ENCODE results near the gene ZNF343. TPM values are rescaled to one million over a fixed set of nuclear protein-coding genes. Genes with fewer than 3 reads are reported as not detected.
A peak's percentile ranks its signal among the peaks of the same experiment; 100 is the strongest.
"Not testable (repeated sequence)": the region's sequence is repeated elsewhere in the genome, so short reads cannot be mapped to it uniquely, and the experiment has no call there.

The ZNF343 gene
- total RNA-seq, 1 donor, result 6.9 TPM

GRCh38 chr20:2528671-2529271 is 20.1 kb upstream of the ZNF343 start:
- Histone ChIP-seq H3K9me3 (ENCODE audit: low read depth, low read length) (no peaks in the 10 kb centered on the region), H3K79me2 (ENCODE audit: insufficient read depth, low read length) (no peaks in the 10 kb centered on the region), H2AFZ (ENCODE audit: low read length) (no peak overlapping the region), H3K36me3 (ENCODE audit: insufficient read depth, low read length) (no peaks in the 10 kb centered on the region), H3K27me3 (ENCODE audit: insufficient read depth, low read length) (peaks cover 18% of the 10 kb centered on the region), H4K20me1 (ENCODE audit: insufficient read depth, low read length) (no peaks in the 10 kb centered on the region), H3K27ac (ENCODE audit: low read depth, low read length) (no peak overlapping the region), H3K4me1 (ENCODE audit: insufficient read depth, low read length) (peaks cover 3% of the 10 kb centered on the region), H3K4me3 (ENCODE audit: insufficient read depth, low read length) (no peak overlapping the region), H3K4me2 (ENCODE audit: insufficient read depth, low read length) (no peak overlapping the region)
- no peak for TF ChIP-seq CTCF (IDR thresholded peaks at IDR 0.05; ENCODE audit: extremely low read depth, low read depth, low read length)
- DNase-seq (ENCODE audit: insufficient read length, low spot score, missing footprints), result no peak

- Histone ChIP-seq H2AFZ (ENCODE audit: low read length) (no peak overlapping the region), H3K27ac (ENCODE audit: low read depth, low read length) (no peak overlapping the region), H3K4me2 (ENCODE audit: insufficient read depth, low read length) (no peak overlapping the region), H3K36me3 (ENCODE audit: insufficient read depth, low read length) (no peaks in the 10 kb centered on the region), H4K20me1 (ENCODE audit: insufficient read depth, low read length) (no peaks in the 10 kb centered on the region), H3K9me3 (ENCODE audit: low read depth, low read length) (no peaks in the 10 kb centered on the region), H3K4me3 (ENCODE audit: insufficient read depth, low read length) (no peak overlapping the region), H3K4me1 (ENCODE audit: insufficient read depth, low read length) (peaks cover 3% of the 10 kb centered on the region), H3K27me3 (ENCODE audit: insufficient read depth, low read length) (peaks cover 11% of the 10 kb centered on the region), H3K79me2 (ENCODE audit: insufficient read depth, low read length) (no peaks in the 10 kb centered on the region)
- DNase-seq (ENCODE audit: insufficient read length, low spot score, missing footprints), result no peak
- TF ChIP-seq CTCF (IDR thresholded peaks at IDR 0.05; ENCODE audit: extremely low read depth, low read depth, low read length), result no peak
These were observed 19.0 kb upstream of the ZNF343 start for GRCh38 chr20:2527762-2528161.

- not testable (repeated sequence) for H3K4me2 ChIP-seq (ENCODE audit: insufficient read depth, low read length); H3K79me2 ChIP-seq (ENCODE audit: insufficient read depth, low read length); H3K4me3 ChIP-seq (ENCODE audit: insufficient read depth, low read length); H3K27ac ChIP-seq (ENCODE audit: low read depth, low read length); H3K27me3 ChIP-seq (ENCODE audit: insufficient read depth, low read length); DNase-seq (ENCODE audit: insufficient read length, low spot score, missing footprints); H4K20me1 ChIP-seq (ENCODE audit: insufficient read depth, low read length); H3K4me1 ChIP-seq (ENCODE audit: insufficient read depth, low read length); H3K9me3 ChIP-seq (ENCODE audit: low read depth, low read length); H2AFZ ChIP-seq (ENCODE audit: low read length); H3K36me3 ChIP-seq (ENCODE audit: insufficient read depth, low read length)
These were observed 17.5 kb upstream of the ZNF343 start for GRCh38 chr20:2526218-2526583.

- H3K4me2 ChIP-seq (ENCODE audit: insufficient read depth, low read length), result peak overlapping the region; percentile 84
- H2AFZ ChIP-seq (ENCODE audit: low read length), result peak overlapping the region; percentile 93
- H3K79me2 ChIP-seq (ENCODE audit: insufficient read depth, low read length), result no peaks in the 10 kb centered on the region
- H3K27ac ChIP-seq (ENCODE audit: low read depth, low read length), result peak overlapping the region; percentile 65
- no peaks in the 10 kb centered on the region for H4K20me1 ChIP-seq (ENCODE audit: insufficient read depth, low read length)
- no peak for TF ChIP-seq CTCF (IDR thresholded peaks at IDR 0.05; ENCODE audit: extremely low read depth, low read depth, low read length)
- peaks cover 4% of the 10 kb centered on the region for H3K27me3 ChIP-seq (ENCODE audit: insufficient read depth, low read length)
- no peaks in the 10 kb centered on the region for H3K36me3 ChIP-seq (ENCODE audit: insufficient read depth, low read length)
- H3K4me1 ChIP-seq (ENCODE audit: insufficient read depth, low read length), result peaks cover 3% of the 10 kb centered on the region
- H3K4me3 ChIP-seq (ENCODE audit: insufficient read depth, low read length), result peak overlapping the region; percentile 86
- DNase-seq (ENCODE audit: insufficient read length, low spot score, missing footprints), result peak; percentile 95
- no peaks in the 10 kb centered on the region for H3K9me3 ChIP-seq (ENCODE audit: low read depth, low read length)
These were observed 16.2 kb upstream of the ZNF343 start for GRCh38 chr20:2524709-2525506.

Data from osteoblast (primary cell).